Thoracic aorta (tissue), 2 donors: ENCODE measurements around the gene LRRC40. TPM values are rescaled to one million over a fixed set of nuclear protein-coding genes. Genes with fewer than 3 reads are reported as not detected.

Experiments
- ATAC-seq: fragments of 150-250 bp; one replicate; pipeline ENCODE4 v1.8.0; 2017; ENCODE audit warnings: low read depth; ENCODE audit not compliant: insufficient number of reproducible peaks, low FRiP score
- DNase-seq: peaks from one replicate; pipeline ENCODE4 v3.0.0-alpha.2; 2020; ENCODE audit warnings: low spot score
- H3K27ac ChIP-seq, 2 donors: fragments of 200-600 bp; sonication (generic); 1 replicate in 1 of 2; 2 replicates in 1 of 2; pipeline ENCODE4 v1.5.1; 2016; ENCODE audit warnings: mild to moderate bottlenecking in 2 of 2, moderate library complexity in 2 of 2
- H3K27me3 ChIP-seq: fragments of 200-600 bp; sonication (generic); replicated peaks from 2 replicates; pipeline ENCODE4 v1.6.0; 2016; ENCODE audit warnings: mild to moderate bottlenecking; ENCODE audit not compliant: insufficient read depth
- H3K36me3 ChIP-seq: fragments of 200-600 bp; sonication (generic); one replicate; pipeline ENCODE4 v1.5.1; 2016
- H3K4me1 ChIP-seq, 2 donors: fragments of 200-600 bp; sonication (generic); 1 replicate in 1 of 2; 2 replicates in 1 of 2; pipeline versions ENCODE4 v1.5.1 to v1.6.0; 2016; ENCODE audit warnings: low read depth in 2 of 2, mild to moderate bottlenecking in 1 of 2; ENCODE audit not compliant: control insufficient read depth in 1 of 2
- H3K4me3 ChIP-seq: fragments of 200-600 bp; sonication (generic); 2 replicates; pipeline ENCODE4 v1.5.1; 2016; ENCODE audit warnings: mild to moderate bottlenecking
- H3K9me3 ChIP-seq: fragments of 200-600 bp; sonication (generic); 2 replicates; pipeline ENCODE4 v1.5.1; 2016
- CTCF ChIP-seq: fragments of 200-600 bp; sonication (generic); IDR thresholded peaks from one replicate; pipeline ENCODE4 v1.5.1; 2019; ENCODE audit warnings: antibody characterized with exemption
- total RNA-seq, 2 donors: library from RNA; depleted of rRNA; stranded (reverse); fragments of >200 nt; gene quantifications; one replicate each; pipeline versions ENCODE4 v1.1.0 to v1.2.3, GENCODE V29; 2016

Gene LRRC40
- total RNA-seq, 2 donors from 2014 or later, result 8.8 to 12.4 TPM

GRCh38 chr1:70140343-70140742, 65.0 kb downstream of the LRRC40 start:
- Histone ChIP-seq H3K9me3 (no peaks in the 10 kb centered on the region), H3K27ac (peak overlapping the region in 1 of 2 donors; percentile 13), H3K36me3 (no peaks in the 10 kb centered on the region), H3K4me1 (peaks cover 4 to 16% of the 10 kb centered on the region in 2 donors), H3K4me3 (no peak overlapping the region), H3K27me3 (no peaks in the 10 kb centered on the region)
- no peak for TF ChIP-seq CTCF
- ATAC-seq (peak; percentile 65), DNase-seq (no peak)

GRCh38 chr1:70134148-70134547, 71.2 kb downstream of the LRRC40 start:
- Histone ChIP-seq H3K4me1 (no peaks in the 10 kb centered on the region), H3K27me3 (no peaks in the 10 kb centered on the region), H3K9me3 (no peaks in the 10 kb centered on the region), H3K27ac (no peak overlapping the region), H3K36me3 (no peaks in the 10 kb centered on the region), H3K4me3 (no peak overlapping the region)
- TF ChIP-seq CTCF, result no peak
- DNase-seq (no peak), ATAC-seq (no peak)

DNA sequence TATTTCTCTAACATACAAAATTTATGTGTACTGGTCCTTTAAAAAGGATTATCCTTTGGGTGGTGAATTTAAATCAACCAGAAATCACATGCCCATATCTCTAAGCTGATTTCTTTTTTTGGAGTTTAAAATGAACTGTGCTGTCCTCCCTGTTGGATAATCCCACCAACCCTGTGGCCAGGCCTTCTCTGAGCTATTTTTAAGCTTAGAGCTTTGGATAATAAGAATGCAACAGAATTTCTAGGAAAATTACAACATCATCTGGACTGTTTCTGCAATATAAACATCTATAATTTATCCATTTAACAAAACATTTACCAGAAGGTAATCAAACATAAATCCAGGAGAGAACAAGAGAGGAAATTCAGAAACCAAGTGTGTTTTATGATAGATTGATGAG, 88.3 kb downstream of the LRRC40 start:
- Histone ChIP-seq H3K4me1 (no peaks in the 10 kb centered on the region), H3K36me3 (no peaks in the 10 kb centered on the region), H3K27ac (no peak overlapping the region), H3K9me3 (no peaks in the 10 kb centered on the region), H3K4me3 (no peak overlapping the region), H3K27me3 (no peaks in the 10 kb centered on the region)
- no peak for DNase-seq
- ATAC-seq, result no peak
- TF ChIP-seq CTCF, result no peak

GRCh38 chr1:70115315-70115714, 90.1 kb downstream of the LRRC40 start:
- TF ChIP-seq CTCF, result no peak
- H3K36me3 ChIP-seq, result no peaks in the 10 kb centered on the region
- H3K4me3 ChIP-seq, result no peak overlapping the region
- H3K27ac ChIP-seq, result no peak overlapping the region
- H3K27me3 ChIP-seq, result no peaks in the 10 kb centered on the region
- no peaks in the 10 kb centered on the region for H3K9me3 ChIP-seq
- no peaks in the 10 kb centered on the region for H3K4me1 ChIP-seq
- no peak for DNase-seq
- no peak for ATAC-seq

DNA sequence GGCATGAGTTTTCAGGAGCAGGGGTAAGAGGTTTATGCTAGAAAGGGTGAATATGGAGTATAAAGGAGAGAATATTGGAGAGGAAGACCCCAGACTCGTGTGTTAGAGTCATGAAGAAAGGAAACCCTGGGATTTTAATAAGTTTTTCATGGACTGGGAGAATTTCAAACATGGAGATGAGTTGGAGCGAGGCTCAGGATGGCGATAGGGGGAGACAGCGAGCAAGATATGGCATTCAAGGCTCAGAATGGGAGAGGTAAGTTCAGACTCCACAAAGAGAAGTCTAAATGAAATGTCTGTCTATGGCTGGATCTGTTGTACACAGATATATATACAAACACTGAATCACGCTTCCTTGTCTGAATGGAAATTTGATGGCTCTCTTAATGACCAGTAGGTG, 92.5 kb downstream of the LRRC40 start:
- ATAC-seq, result no peak
- H3K27ac ChIP-seq, result no peak overlapping the region
- no peaks in the 10 kb centered on the region for H3K27me3 ChIP-seq
- no peak overlapping the region for H3K4me3 ChIP-seq
- no peaks in the 10 kb centered on the region for H3K9me3 ChIP-seq
- no peak for DNase-seq
- no peak for TF ChIP-seq CTCF
- H3K36me3 ChIP-seq, result no peaks in the 10 kb centered on the region
- H3K4me1 ChIP-seq, result no peaks in the 10 kb centered on the region
